H1 (cell line): ENCODE results near the gene RREB1.

ENCODE experiments used
- BRCA1 ChIP-seq: IDR thresholded peaks from 2 replicates; pipeline ENCODE4 v1.6.1; 2012; ENCODE audit warnings: low read depth, low read length, improper control_type of control experiment
- CTCF ChIP-seq, 3 experiments: IDR thresholded peaks; 1 replicate in 2 of 3; 2 replicates in 1 of 3; pipeline versions ENCODE4 v1.5.1 to v1.6.1; 2011; ENCODE audit warnings: low read length in 3 of 3, mild to moderate bottlenecking in 3 of 3, inconsistent platforms in 2 of 3, low read depth in 1 of 3, moderate library complexity in 1 of 3; ENCODE audit not compliant: insufficient read depth in 1 of 3; ENCODE audit errors: control extremely low read depth in 1 of 3
- HDAC6 ChIP-seq: IDR thresholded peaks from one replicate; pipeline ENCODE4 v1.7.1; 2012; ENCODE audit warnings: low read depth, mild to moderate bottlenecking, inconsistent platforms, low read length, moderate library complexity
- POLR2A ChIP-seq, 2 experiments: IDR thresholded peaks; 1 replicate in 1 of 2; 2 replicates in 1 of 2; pipeline ENCODE4 v1.6.1; 2011; ENCODE audit warnings: low read depth in 2 of 2, low read length in 2 of 2, mild to moderate bottlenecking in 2 of 2; ENCODE audit errors: control extremely low read depth in 1 of 2
- POLR2AphosphoS5 ChIP-seq: IDR thresholded peaks from 2 replicates; pipeline ENCODE4 v1.6.1; 2011; ENCODE audit warnings: low read depth, low read length
- SUZ12 ChIP-seq: fragments of 200-600 bp; sonication (generic); IDR thresholded peaks from 2 replicates; pipeline ENCODE4 v1.6.1; 2012; ENCODE audit warnings: mild to moderate bottlenecking, inconsistent platforms, low read length, moderate library complexity, mixed read lengths
- YY1 ChIP-seq: IDR thresholded peaks from 2 replicates; pipeline ENCODE4 v1.6.1; 2011; ENCODE audit warnings: low read depth, mild to moderate bottlenecking, low read length

GRCh38 chr6:7273709-7274108 is 165.9 kb downstream of the RREB1 start:
- TF ChIP-seq YY1 (no peak), POLR2A (IDR thresholded peaks at IDR 0.05; ENCODE audit: control extremely low read depth in 1 of 2, low read depth in 2 of 2, low read length in 2 of 2) (no peak), SUZ12 (no peak), BRCA1 (no peak), HDAC6 (no peak), POLR2AphosphoS5 (no peak), CTCF (IDR thresholded peaks at IDR 0.05; ENCODE audit: control extremely low read depth in 1 of 3, insufficient read depth in 1 of 3, low read depth in 1 of 3, low read length in 3 of 3) (no peak)
